AG09319 (cell line): ENCODE measurements around the gene FHIT.

Experiments used
- DNase-seq: peaks from one replicate; pipeline ENCODE4 v3.0.0-alpha.2; 2010; ENCODE audit warnings: low read depth; ENCODE audit errors: extremely low read depth
- TF ChIP-seq, protein P1 (sequence below): IDR thresholded peaks from 2 replicates; pipeline ENCODE4 v1.5.1; 2011; ENCODE audit warnings: low read depth, mild to moderate bottlenecking, inconsistent platforms, low read length, moderate library complexity

The FHIT gene

DNA sequence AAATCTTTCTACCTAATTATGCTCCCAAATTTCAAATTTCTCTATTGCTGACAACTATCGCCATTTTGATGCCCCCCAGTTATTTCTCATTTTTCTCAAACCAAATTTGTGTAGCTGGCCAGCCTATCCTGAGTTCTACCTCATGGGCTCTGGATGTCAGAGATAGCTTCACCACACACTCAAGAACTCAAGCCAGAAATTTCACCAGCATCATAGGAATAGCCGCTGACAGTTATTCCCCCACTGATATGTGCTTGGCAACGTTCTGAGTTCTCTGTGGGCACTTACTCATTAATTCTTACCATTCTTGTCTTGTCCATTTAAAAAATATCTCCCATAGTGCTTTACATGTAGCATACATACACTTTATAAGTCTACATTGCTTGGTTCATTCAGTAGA, 264.7 kb downstream of the FHIT start:
- TF ChIP-seq, protein P1, sequence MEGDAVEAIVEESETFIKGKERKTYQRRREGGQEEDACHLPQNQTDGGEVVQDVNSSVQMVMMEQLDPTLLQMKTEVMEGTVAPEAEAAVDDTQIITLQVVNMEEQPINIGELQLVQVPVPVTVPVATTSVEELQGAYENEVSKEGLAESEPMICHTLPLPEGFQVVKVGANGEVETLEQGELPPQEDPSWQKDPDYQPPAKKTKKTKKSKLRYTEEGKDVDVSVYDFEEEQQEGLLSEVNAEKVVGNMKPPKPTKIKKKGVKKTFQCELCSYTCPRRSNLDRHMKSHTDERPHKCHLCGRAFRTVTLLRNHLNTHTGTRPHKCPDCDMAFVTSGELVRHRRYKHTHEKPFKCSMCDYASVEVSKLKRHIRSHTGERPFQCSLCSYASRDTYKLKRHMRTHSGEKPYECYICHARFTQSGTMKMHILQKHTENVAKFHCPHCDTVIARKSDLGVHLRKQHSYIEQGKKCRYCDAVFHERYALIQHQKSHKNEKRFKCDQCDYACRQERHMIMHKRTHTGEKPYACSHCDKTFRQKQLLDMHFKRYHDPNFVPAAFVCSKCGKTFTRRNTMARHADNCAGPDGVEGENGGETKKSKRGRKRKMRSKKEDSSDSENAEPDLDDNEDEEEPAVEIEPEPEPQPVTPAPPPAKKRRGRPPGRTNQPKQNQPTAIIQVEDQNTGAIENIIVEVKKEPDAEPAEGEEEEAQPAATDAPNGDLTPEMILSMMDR = no peak
- DNase-seq = no peak

DNA sequence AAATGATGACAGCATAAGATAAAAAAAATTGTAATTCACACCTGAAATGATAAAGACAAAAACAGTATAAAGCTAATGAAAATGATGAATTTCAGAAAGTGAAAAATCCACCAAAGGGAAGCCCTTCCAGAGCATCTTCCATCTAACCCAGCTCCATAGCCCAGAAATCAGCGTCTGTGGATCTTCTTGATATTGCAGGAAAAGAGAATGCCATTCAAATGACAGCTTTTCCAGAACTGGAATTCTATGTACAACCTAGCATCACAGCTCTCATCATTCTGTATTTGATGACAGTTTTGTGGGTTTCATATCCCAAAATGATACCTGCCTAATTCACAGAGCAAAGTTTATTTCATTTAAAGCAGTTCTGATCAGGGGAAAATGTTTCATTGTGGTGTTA, 267.3 kb downstream of the FHIT start:
- no peak for DNase-seq
- TF ChIP-seq, protein P1 = no peak

DNA sequence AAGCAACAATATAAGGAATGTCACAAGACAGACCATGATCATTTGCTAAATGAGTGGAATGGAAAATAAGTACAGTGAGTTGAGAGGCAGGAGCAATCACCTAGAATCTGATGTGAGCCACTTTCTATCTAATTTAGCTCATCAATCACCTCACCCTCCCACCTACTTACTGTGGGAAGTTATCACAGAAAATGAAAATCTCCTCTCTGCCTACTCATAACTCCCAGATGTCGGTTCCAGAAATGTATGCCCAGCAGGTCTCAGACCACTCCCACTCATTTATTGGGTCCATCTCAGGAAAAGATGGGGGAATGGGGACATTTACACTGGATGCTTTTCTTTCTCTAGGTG, 270.9 kb downstream of the FHIT start:
- DNase-seq = no peak
- TF ChIP-seq, protein P1 = no peak

DNA sequence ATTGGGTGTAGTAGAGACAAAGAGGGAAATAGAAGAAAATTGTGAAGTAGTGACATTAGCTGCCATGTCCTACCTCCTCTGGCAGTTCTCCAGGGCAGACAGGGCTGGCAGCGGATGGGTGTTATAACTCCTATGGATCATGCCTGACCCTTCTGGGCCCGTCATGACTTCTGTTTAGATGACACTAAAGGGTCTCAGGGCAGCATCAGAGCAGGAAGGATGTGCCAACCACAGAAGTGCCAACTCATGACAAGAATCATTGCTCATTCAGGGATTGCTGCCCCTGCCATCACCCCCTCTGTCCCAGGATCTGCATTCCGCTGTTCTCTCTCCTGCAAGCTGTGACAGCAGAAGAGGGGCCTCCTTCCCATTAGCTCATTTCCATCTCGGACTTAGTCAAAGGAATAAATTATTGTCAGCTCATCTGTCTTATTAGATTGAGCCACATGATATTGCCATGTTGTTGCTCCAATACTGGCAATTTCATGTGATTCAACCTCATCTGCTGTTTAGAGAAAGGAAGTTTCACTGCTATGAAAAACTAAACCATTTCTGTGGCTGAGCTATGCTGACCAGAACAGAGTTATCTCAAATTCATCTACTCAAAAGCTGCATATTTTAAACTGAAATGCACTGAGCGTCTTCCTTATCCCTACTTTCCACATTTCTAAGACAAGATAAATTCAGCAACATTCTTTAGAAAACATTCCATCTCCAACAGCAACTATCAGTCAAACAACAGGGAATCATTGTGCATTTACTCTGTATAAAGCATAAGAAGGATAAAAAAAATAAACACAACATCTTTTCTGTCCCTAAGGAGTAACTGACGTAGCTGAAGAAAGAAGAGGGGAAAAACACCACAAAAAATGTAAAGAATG, 271.6 kb downstream of the FHIT start:
- no peak for DNase-seq
- TF ChIP-seq, protein P1 = no peak

DNA sequence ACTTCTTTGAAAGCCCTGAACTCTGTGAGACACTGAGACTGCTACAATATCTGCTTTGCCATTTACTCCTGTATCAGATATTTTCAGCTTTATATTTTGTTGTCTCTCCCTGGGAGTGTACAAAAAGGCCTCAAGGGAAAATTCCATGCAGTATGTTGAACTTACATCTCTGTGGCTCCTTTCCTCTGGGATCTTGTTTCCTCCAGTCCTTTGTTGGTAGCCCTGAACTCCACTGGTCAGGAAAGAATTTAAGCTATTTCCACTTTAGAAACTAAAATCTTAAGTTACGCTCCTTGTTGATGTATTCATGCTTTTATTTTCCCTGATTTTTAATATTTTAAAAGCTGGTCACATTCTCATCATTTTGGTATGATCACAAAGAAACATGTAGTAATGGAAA, 277.9 kb downstream of the FHIT start:
- TF ChIP-seq, protein P1 = no peak
- DNase-seq = no peak

DNA sequence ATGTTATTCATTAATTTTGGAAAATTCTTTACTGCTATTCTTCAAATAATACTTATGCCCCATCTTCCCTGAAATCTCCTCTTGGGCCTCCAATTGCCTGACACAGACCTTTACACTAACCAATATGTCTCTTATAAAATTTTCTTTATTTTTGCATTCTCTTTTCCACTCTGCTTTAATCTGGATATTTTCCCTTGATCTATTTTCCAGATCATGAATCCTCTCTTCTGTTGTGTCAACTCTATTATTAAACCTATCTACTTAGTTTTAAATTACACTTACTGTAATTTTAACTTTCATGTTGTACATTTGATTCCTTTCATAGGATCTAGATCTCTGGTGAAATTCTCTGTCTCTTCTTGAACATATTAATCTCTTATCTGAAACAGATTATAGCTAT, 278.7 kb downstream of the FHIT start:
- TF ChIP-seq, protein P1 = no peak
- no peak for DNase-seq

DNA sequence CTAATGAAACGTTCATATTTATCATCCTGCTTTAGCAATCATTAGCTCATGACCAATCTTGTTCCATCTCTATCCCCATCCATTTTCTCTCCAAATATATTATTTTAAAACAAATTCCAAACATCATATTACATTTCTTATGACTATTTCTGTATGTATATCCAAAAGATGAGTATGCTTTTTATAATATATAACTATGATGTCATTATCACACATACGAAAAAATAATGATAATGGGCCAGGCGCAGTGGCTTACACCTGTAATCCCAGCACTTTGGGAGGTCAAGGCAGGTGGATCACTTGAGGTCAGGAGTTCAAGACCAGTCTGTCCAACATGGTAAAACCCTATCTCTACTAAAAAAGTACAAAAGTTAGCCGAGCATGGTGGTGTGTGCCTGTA, 280.4 kb downstream of the FHIT start:
- DNase-seq = no peak
- TF ChIP-seq, protein P1 = no peak
